ENCODE data around the gene PSMG3.

PSMG3 gene

DNA sequence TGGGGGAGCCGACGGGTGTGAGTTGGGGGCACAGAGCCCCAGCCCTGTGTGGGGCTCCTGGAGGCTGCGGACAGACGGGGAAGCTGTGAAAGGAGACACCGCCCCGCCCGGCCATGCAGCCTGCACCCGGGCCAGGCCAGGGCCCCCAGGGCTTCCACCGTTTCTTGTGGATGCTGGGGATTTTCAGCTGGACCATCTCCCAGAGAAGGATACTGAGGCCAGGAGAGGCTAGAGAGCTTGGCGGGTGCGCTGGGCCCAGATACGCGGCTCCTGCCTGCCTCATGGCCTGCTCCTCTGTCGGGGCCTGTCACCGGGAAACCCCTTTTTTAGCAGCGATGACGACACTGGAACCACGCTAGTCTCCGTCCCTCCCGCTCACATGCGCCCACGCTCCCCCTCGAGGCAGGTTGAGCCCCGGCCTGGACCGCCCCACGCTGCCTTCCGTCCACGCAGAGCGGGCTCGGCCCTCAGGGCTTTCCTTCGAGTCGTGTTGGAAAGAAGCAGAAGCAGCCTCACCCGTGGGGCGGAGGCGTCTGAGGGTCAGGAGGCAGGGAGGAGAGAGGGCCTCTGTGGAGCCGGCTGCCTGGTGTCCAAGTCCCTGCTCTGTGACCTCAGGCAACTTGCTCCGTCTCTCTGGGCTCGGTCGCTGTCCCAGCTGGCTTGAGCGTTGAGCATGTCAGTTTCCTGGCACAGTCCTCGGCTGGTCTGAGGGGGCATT is 25.5 kb downstream of the PSMG3 start:
- ChIA-PET POLR2A (no interaction called here), CTCF (interaction anchor here (2.3 kb wide), 1 partner anchor 11 kb away, joined by 8 read pairs; the partner anchor contains the start of gene TMEM184A)
- TF ChIP-seq, protein P1, sequence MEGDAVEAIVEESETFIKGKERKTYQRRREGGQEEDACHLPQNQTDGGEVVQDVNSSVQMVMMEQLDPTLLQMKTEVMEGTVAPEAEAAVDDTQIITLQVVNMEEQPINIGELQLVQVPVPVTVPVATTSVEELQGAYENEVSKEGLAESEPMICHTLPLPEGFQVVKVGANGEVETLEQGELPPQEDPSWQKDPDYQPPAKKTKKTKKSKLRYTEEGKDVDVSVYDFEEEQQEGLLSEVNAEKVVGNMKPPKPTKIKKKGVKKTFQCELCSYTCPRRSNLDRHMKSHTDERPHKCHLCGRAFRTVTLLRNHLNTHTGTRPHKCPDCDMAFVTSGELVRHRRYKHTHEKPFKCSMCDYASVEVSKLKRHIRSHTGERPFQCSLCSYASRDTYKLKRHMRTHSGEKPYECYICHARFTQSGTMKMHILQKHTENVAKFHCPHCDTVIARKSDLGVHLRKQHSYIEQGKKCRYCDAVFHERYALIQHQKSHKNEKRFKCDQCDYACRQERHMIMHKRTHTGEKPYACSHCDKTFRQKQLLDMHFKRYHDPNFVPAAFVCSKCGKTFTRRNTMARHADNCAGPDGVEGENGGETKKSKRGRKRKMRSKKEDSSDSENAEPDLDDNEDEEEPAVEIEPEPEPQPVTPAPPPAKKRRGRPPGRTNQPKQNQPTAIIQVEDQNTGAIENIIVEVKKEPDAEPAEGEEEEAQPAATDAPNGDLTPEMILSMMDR (IDR thresholded peaks at IDR 0.05; ENCODE audit: insufficient read depth, low read length, missing control alignments), result no peak
- no peak overlapping the region for H3K4me3 ChIP-seq (ENCODE audit: low read depth, low read length)
- no peak for DNase-seq (ENCODE audit: low read depth, low spot score)

DNA sequence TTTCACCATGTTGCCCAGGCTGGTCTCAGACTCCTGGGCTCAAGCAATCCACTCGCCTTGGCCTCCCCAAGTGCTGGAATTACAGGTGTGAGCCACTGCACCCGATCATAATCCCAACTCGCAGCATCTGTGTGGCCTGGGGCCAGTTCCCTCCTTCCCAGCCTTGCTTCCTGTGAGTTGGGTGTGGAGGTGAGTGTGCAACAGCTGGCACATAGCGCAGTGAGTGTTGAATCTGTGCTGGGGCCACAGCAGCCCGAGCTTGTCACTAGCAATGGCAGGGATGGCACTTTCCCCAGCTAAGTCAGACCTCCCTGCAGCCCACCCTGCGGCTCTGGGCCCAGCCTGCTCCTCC is 26.0 kb downstream of the PSMG3 start:
- ChIA-PET POLR2A (interaction anchor here (0.6 kb wide), 1 partner anchor 95 kb away, joined by 3 read pairs; no protein-coding TSS in a partner anchor), CTCF (interaction anchor here (2.3 kb wide), 1 partner anchor 12 kb away, joined by 8 read pairs; the partner anchor contains the start of gene TMEM184A)
- TF ChIP-seq, protein P1 (IDR thresholded peaks at IDR 0.05; ENCODE audit: insufficient read depth, low read length, missing control alignments), result no peak
- no peak for DNase-seq (ENCODE audit: low read depth, low spot score)
- no peak overlapping the region for H3K4me3 ChIP-seq (ENCODE audit: low read depth, low read length)

DNA sequence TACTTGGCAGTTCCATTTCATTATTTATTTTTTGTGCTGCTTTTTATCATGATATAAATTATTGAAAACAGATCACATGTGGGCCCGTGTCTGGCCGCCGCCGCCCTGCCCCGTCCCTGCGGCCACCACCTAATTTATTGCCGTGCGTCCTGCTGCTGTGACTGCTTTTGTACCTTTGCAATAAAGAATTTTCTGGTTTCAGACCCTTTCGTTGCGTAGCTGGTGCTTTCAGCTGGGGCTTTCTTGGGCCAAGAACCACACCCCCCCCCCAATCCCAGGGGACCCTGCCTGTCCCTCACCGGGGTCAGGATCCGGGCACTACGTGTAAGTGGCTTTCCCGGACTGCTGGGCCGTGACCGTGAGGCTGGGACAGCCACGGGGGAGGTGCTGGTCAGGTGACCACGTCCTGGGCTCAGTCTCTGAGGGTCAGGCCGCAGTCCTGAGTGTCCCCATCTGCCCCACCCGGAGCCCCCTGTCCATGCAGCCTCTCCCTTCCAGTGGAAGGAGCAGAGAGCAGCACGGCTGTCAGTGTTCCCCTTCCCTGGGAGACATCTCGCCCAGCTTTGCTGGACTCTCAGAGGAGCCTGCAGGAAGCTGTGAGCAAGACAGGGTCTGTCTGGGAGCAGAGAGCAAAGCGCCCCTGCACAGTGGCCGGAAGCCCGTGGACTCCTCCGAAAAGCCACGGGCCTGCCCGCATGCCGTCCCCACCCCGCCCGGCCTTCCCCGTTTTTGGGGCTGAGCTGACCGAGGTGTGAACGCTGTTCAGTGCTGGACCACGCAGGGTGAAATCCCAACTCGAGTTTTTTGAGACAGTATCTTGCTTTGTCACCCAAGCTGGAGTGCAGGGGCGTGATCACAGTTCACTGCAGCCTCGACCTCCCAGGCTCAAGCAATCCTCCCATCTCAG is 26.7 kb downstream of the PSMG3 start:
- CTCF ChIA-PET, result interaction anchor here (2.3 kb wide), 1 partner anchor 13 kb away, joined by 8 read pairs; the partner anchor contains the start of gene TMEM184A
- TF ChIP-seq, protein P1 (IDR thresholded peaks at IDR 0.05; ENCODE audit: insufficient read depth, low read length, missing control alignments), result no peak
- no peak overlapping the region for H3K4me3 ChIP-seq (ENCODE audit: low read depth, low read length)
- POLR2A ChIA-PET, result interaction anchor here (0.6 kb wide), 1 partner anchor 94 kb away, joined by 3 read pairs; no protein-coding TSS in a partner anchor
- no peak for DNase-seq (ENCODE audit: low read depth, low spot score)

DNA sequence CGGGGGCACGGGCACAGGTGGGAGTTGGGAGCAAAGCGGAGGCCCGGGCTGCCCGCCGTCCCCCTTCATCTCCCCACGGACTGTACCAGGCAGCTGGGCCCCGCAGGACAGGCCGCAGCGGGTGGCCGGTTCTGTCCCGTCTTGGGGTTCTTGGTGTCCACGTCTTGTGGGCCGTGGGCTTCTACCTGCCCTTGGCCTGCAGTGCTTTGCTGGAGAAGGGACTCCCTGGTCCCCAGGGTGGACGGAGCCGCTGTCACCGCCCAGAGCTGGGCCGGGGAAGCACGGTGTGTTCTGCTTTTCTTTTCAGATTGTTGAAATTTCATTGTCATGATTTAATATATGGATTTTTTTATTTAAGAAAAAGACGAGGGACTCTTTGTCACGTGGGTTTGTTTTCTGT is 27.5 kb downstream of the PSMG3 start:
- DNase-seq (ENCODE audit: low read depth, low spot score), result no peak
- ChIA-PET POLR2A (no interaction called here), CTCF (interaction anchor here (2.3 kb wide), 1 partner anchor 13 kb away, joined by 8 read pairs; the partner anchor contains the start of gene TMEM184A)
- H3K4me3 ChIP-seq (ENCODE audit: low read depth, low read length), result no peak overlapping the region
- TF ChIP-seq, protein P1 (IDR thresholded peaks at IDR 0.05; ENCODE audit: insufficient read depth, low read length, missing control alignments), result no peak

DNA sequence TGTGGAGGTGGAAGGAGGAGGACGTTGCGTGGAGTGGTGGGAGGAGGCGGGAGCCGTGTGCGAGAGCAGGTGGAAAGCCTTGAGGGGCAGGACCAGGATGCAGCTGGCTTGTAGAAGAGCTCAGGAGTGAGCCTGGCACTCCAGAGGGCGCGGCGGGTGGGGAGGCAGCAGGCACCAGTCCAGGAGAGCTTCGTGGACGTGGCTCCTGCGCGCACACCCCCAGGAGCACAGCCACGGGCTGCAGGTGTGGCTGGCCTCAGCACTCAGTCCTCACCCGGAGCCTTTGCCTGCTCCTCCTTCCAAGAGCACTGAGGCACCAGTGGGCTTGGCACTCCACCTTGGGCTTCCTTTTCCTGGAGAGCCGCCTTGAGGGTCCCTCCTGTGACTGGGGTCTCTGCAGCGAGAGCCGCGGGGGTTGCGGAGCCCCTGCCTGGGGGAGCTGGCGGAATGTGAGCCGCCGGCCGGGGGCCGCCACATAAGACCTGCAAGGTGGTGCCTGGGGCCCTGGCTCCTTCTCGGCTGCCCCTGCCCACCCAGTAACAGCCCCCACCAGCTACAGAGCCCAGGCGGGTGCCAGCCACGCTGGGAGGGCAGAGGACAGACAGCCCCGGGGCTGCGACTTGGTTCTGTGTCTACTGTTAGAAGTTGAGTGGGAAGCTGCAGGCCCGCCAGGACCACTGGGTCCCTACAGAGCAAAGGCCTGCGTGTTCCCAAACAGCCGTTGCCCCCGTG is 28.2 kb downstream of the PSMG3 start:
- H3K4me3 ChIP-seq (ENCODE audit: low read depth, low read length), result no peak overlapping the region
- TF ChIP-seq, protein P1 (IDR thresholded peaks at IDR 0.05; ENCODE audit: insufficient read depth, low read length, missing control alignments), result no peak
- CTCF ChIA-PET, result no interaction called here
- no peak for DNase-seq (ENCODE audit: low read depth, low spot score)
- POLR2A ChIA-PET, result no interaction called here
